C4-2B (cell line): ENCODE data around the gene PRICKLE2.

Experiments
- CTCF ChIP-seq: fragments of 450-650 bp; conservative IDR thresholded peaks from 2 replicates; pipeline ENCODE4 v1.5.1; 2017; ENCODE audit warnings: mild to moderate bottlenecking
- ZFX ChIP-seq: fragments of 450-650 bp; IDR thresholded peaks from 2 replicates; pipeline ENCODE4 v1.6.1; 2017

- TF ChIP-seq CTCF (no peak), ZFX (no peak)
These were observed 15.1 kb upstream of the PRICKLE2 start for GRCh38 chr3:64240396-64240795.
